Esophagus squamous epithelium (tissue), 4 donors: ENCODE results near the gene RXFP1.

Experiments used
- POLR2A ChIP-seq, 4 donors: fragments of 450-650 bp; IDR thresholded peaks; one replicate each; pipeline ENCODE4 v1.6.1; 2017; ENCODE audit warnings: antibody characterized with exemption in 4 of 4, mild to moderate bottlenecking in 4 of 4, moderate library complexity in 3 of 4
- TF ChIP-seq, protein P1 (sequence below), 6 experiments: fragments of 450-650 bp in 4 of 6; fragments of 200-600 bp in 2 of 6; sonication (generic) in 2 of 6; IDR thresholded peaks; one replicate each; pipeline ENCODE4 v1.5.1; 2016 to 2019; ENCODE audit warnings: antibody characterized with exemption in 6 of 6, mild to moderate bottlenecking in 4 of 6, moderate library complexity in 4 of 6

DNA sequence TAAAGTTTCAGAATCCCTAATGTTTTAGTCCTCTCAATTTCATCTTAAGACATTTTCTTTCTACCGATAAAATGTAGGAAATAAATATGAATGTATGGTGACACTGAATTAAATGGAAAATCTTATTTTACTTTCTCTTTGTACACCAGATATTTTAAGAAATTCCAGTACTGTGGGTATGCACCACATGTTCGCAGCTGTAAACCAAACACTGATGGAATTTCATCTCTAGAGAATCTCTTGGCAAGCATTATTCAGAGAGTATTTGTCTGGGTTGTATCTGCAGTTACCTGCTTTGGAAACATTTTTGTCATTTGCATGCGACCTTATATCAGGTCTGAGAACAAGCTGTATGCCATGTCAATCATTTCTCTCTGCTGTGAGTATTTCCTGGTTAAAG lies 123.1 kb downstream of the RXFP1 start:
- TF ChIP-seq, protein P1, sequence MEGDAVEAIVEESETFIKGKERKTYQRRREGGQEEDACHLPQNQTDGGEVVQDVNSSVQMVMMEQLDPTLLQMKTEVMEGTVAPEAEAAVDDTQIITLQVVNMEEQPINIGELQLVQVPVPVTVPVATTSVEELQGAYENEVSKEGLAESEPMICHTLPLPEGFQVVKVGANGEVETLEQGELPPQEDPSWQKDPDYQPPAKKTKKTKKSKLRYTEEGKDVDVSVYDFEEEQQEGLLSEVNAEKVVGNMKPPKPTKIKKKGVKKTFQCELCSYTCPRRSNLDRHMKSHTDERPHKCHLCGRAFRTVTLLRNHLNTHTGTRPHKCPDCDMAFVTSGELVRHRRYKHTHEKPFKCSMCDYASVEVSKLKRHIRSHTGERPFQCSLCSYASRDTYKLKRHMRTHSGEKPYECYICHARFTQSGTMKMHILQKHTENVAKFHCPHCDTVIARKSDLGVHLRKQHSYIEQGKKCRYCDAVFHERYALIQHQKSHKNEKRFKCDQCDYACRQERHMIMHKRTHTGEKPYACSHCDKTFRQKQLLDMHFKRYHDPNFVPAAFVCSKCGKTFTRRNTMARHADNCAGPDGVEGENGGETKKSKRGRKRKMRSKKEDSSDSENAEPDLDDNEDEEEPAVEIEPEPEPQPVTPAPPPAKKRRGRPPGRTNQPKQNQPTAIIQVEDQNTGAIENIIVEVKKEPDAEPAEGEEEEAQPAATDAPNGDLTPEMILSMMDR (IDR thresholded peaks at IDR 0.05) = no peak
- no peak for TF ChIP-seq POLR2A (IDR thresholded peaks at IDR 0.05)
